Right lobe of liver (tissue), 4 donors: ENCODE results near the gene RELN.

ENCODE experiments used
- POLR2A ChIP-seq: fragments of 450-650 bp; IDR thresholded peaks from one replicate; pipeline ENCODE4 v1.6.1; 2017; ENCODE audit warnings: antibody characterized with exemption, mild to moderate bottlenecking
- TF ChIP-seq, protein P1 (sequence below), 4 donors: fragments of 200-600 bp in 3 of 4; fragments of 450-650 bp in 1 of 4; IDR thresholded peaks; one replicate each; pipeline versions ENCODE4 v1.5.1 to v1.8.0; 2016 to 2022; ENCODE audit warnings: antibody characterized with exemption in 4 of 4, mild to moderate bottlenecking in 2 of 4
- donor health status: DM: no; HTN: no; CAD: no.
- donor health status: DM: no; HTN: no; CAD: no.
- donor health status: DM: no; HTN: yes; CAD: no.

- TF ChIP-seq, protein P1, sequence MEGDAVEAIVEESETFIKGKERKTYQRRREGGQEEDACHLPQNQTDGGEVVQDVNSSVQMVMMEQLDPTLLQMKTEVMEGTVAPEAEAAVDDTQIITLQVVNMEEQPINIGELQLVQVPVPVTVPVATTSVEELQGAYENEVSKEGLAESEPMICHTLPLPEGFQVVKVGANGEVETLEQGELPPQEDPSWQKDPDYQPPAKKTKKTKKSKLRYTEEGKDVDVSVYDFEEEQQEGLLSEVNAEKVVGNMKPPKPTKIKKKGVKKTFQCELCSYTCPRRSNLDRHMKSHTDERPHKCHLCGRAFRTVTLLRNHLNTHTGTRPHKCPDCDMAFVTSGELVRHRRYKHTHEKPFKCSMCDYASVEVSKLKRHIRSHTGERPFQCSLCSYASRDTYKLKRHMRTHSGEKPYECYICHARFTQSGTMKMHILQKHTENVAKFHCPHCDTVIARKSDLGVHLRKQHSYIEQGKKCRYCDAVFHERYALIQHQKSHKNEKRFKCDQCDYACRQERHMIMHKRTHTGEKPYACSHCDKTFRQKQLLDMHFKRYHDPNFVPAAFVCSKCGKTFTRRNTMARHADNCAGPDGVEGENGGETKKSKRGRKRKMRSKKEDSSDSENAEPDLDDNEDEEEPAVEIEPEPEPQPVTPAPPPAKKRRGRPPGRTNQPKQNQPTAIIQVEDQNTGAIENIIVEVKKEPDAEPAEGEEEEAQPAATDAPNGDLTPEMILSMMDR (IDR thresholded peaks at IDR 0.05): no peak
- TF ChIP-seq POLR2A: no peak
Measured at GRCh38 chr7:103729026-103729425, 260.4 kb downstream of the RELN start.
